ENCODE measurements around the gene NCK1.

NCK1 gene

GRCh38 chr3:136906725-136907124, 44.7 kb downstream of the NCK1 start:
- no peak for TF ChIP-seq ZNF274 (IDR thresholded peaks at IDR 0.05; ENCODE audit: low read depth, low read length)
- no peak overlapping the region for H3K4me3 ChIP-seq (ENCODE audit: low read length)

- no peak overlapping the region for H3K4me3 ChIP-seq (ENCODE audit: low read length)
- TF ChIP-seq ZNF274 (IDR thresholded peaks at IDR 0.05; ENCODE audit: low read depth, low read length), result no peak
These were observed 46.3 kb downstream of the NCK1 start for GRCh38 chr3:136908297-136908696.

- no peak for TF ChIP-seq ZNF274 (IDR thresholded peaks at IDR 0.05; ENCODE audit: low read depth, low read length)
- no peak overlapping the region for H3K4me3 ChIP-seq (ENCODE audit: low read length)
These were observed 47.2 kb downstream of the NCK1 start for GRCh38 chr3:136909187-136909586.

- TF ChIP-seq ZNF274 (IDR thresholded peaks at IDR 0.05; ENCODE audit: low read depth, low read length), result no peak
- H3K4me3 ChIP-seq (ENCODE audit: low read length), result no peak overlapping the region
These were observed 48.7 kb downstream of the NCK1 start for GRCh38 chr3:136910697-136911096.

- TF ChIP-seq ZNF274 (IDR thresholded peaks at IDR 0.05; ENCODE audit: low read depth, low read length), result no peak
- H3K4me3 ChIP-seq (ENCODE audit: low read length), result no peak overlapping the region
These were observed 51.2 kb downstream of the NCK1 start for GRCh38 chr3:136913168-136913567.

- TF ChIP-seq ZNF274 (IDR thresholded peaks at IDR 0.05; ENCODE audit: low read depth, low read length), result no peak
- no peak overlapping the region for H3K4me3 ChIP-seq (ENCODE audit: low read length)
These were observed 52.7 kb downstream of the NCK1 start for GRCh38 chr3:136914739-136915138.

GRCh38 chr3:136916223-136916622, 54.2 kb downstream of the NCK1 start:
- TF ChIP-seq ZNF274 (IDR thresholded peaks at IDR 0.05; ENCODE audit: low read depth, low read length), result no peak
- no peak overlapping the region for H3K4me3 ChIP-seq (ENCODE audit: low read length)

- TF ChIP-seq ZNF274 (IDR thresholded peaks at IDR 0.05; ENCODE audit: low read depth, low read length), result no peak
- H3K4me3 ChIP-seq (ENCODE audit: low read length), result no peak overlapping the region
These were observed 58.0 kb downstream of the NCK1 start for GRCh38 chr3:136919799-136920580.

GRCh38 chr3:136920904-136921611, 59.0 kb downstream of the NCK1 start:
- no peak overlapping the region for H3K4me3 ChIP-seq (ENCODE audit: low read length)
- TF ChIP-seq ZNF274 (IDR thresholded peaks at IDR 0.05; ENCODE audit: low read depth, low read length), result no peak

GRCh38 chr3:136925425-136926190, 63.6 kb downstream of the NCK1 start:
- TF ChIP-seq ZNF274 (IDR thresholded peaks at IDR 0.05; ENCODE audit: low read depth, low read length), result no peak

GRCh38 chr3:136928240-136928639, 66.2 kb downstream of the NCK1 start:
- no peak for TF ChIP-seq ZNF274 (IDR thresholded peaks at IDR 0.05; ENCODE audit: low read depth, low read length)

More at GRCh38 chr3:136925425-136926190, 63.6 kb downstream of the NCK1 start:
- no peak overlapping the region for H3K4me3 ChIP-seq (ENCODE audit: low read length)

GRCh38 chr3:136929977-136930670, 68.1 kb downstream of the NCK1 start:
- H3K4me3 ChIP-seq (ENCODE audit: low read length), result no peak overlapping the region
- no peak for TF ChIP-seq ZNF274 (IDR thresholded peaks at IDR 0.05; ENCODE audit: low read depth, low read length)

More at GRCh38 chr3:136928240-136928639, 66.2 kb downstream of the NCK1 start:
- no peak overlapping the region for H3K4me3 ChIP-seq (ENCODE audit: low read length)

- no peak for TF ChIP-seq ZNF274 (IDR thresholded peaks at IDR 0.05; ENCODE audit: low read depth, low read length)
- no peak overlapping the region for H3K4me3 ChIP-seq (ENCODE audit: low read length)
These were observed 69.6 kb downstream of the NCK1 start for GRCh38 chr3:136931606-136932005.

GRCh38 chr3:136932523-136932922, 70.5 kb downstream of the NCK1 start:
- no peak for TF ChIP-seq ZNF274 (IDR thresholded peaks at IDR 0.05; ENCODE audit: low read depth, low read length)
- H3K4me3 ChIP-seq (ENCODE audit: low read length), result no peak overlapping the region

Data from GM08714 (cell line).